Measurements from ENCODE around the gene CDK13. TPM values are rescaled to one million over a fixed set of nuclear protein-coding genes. Genes with fewer than 3 reads are reported as not detected.
A peak's percentile ranks its signal among the peaks of the same experiment; 100 is the strongest.

Gene CDK13
- total and polyA plus RNA-seq, 4 donors = 13.3 to 124 (median 30.8) TPM

- ATAC-seq (ENCODE audit: insufficient read depth, low FRiP score) (no peak), DNase-seq (peak in 1 of 3 donors; percentile 15)
- H3K9ac ChIP-seq (ENCODE audit: insufficient read depth in 1 of 2, low read length in 2 of 2) = peak overlapping the region; percentile 80
- no peaks in the 10 kb centered on the region for H3K27me3 ChIP-seq (ENCODE audit: control insufficient read depth in 3 of 3, insufficient read depth in 3 of 3, low read length in 2 of 3)
- peaks cover 0 to 3% (median 0%) of the 10 kb centered on the region in 4 donors for H3K9me3 ChIP-seq (ENCODE audit: control insufficient read depth in 4 of 4, insufficient read depth in 3 of 4, low read length in 3 of 4)
- peak overlapping the region; percentile 56 for H3K4me3 ChIP-seq
- peaks cover 0 to 20% (median 3%) of the 10 kb centered on the region in 5 donors for H3K4me1 ChIP-seq (ENCODE audit: control insufficient read depth in 5 of 5, insufficient read depth in 5 of 5, low read length in 5 of 5)
- H3K36me3 ChIP-seq (ENCODE audit: control insufficient read depth in 4 of 4, insufficient read depth in 4 of 4, low read length in 4 of 4) = peaks cover 0 to 7% (median 0%) of the 10 kb centered on the region in 4 donors
- no peak for TF ChIP-seq CTCF (IDR thresholded peaks at IDR 0.05; ENCODE audit: control extremely low read depth, extremely low read depth)
- 46 to 56% methylated on average over 10 of the region's 10 CpGs for WGBS, 2 donors
- H3K27ac ChIP-seq (ENCODE audit: low read depth in 1 of 2, low read length in 1 of 2) = peak overlapping the region; percentile 97 to 100
Measured at GRCh38 chr7:39948375-39948955, 1.6 kb upstream of the CDK13 start.

- peaks cover 0 to 7% (median 0%) of the 10 kb centered on the region in 4 donors for H3K36me3 ChIP-seq (ENCODE audit: control insufficient read depth in 4 of 4, insufficient read depth in 4 of 4, low read length in 4 of 4)
- 0 to 1% methylated on average over 57 to 71 of the region's 74 CpGs for WGBS, 2 donors
- peak overlapping the region; percentile 99 to 100 for H3K27ac ChIP-seq (ENCODE audit: low read depth in 1 of 2, low read length in 1 of 2)
- H3K9me3 ChIP-seq (ENCODE audit: control insufficient read depth in 4 of 4, insufficient read depth in 3 of 4, low read length in 3 of 4) = peaks cover 0 to 3% (median 0%) of the 10 kb centered on the region in 4 donors
- peaks cover 0 to 27% (median 9%) of the 10 kb centered on the region in 5 donors for H3K4me1 ChIP-seq (ENCODE audit: control insufficient read depth in 5 of 5, insufficient read depth in 5 of 5, low read length in 5 of 5)
- DNase-seq (peak; percentile 99 to 100 (median 100)), ATAC-seq (ENCODE audit: insufficient read depth, low FRiP score) (peak; percentile 91)
- no peak for TF ChIP-seq CTCF (IDR thresholded peaks at IDR 0.05; ENCODE audit: control extremely low read depth, extremely low read depth)
- peak overlapping the region; percentile 56 for H3K4me3 ChIP-seq
- H3K9ac ChIP-seq (ENCODE audit: insufficient read depth in 1 of 2, low read length in 2 of 2) = peak overlapping the region; percentile 80
- no peaks in the 10 kb centered on the region for H3K27me3 ChIP-seq (ENCODE audit: control insufficient read depth in 3 of 3, insufficient read depth in 3 of 3, low read length in 2 of 3)
Measured at GRCh38 chr7:39948956-39949928, 814 bp upstream of the CDK13 start.

GRCh38 chr7:39950473-39951225 lies 593 bp downstream of the CDK13 start:
- H3K9ac ChIP-seq (ENCODE audit: insufficient read depth in 1 of 2, low read length in 2 of 2) = peak overlapping the region; percentile 49 to 66
- DNase-seq (peak in 2 of 3 donors; percentile 53 to 57), ATAC-seq (ENCODE audit: insufficient read depth, low FRiP score) (peak; percentile 9)
- H3K27me3 ChIP-seq (ENCODE audit: control insufficient read depth in 3 of 3, insufficient read depth in 3 of 3, low read length in 2 of 3) = no peaks in the 10 kb centered on the region
- H3K4me1 ChIP-seq (ENCODE audit: control insufficient read depth in 5 of 5, insufficient read depth in 5 of 5, low read length in 5 of 5) = peaks cover 0 to 35% (median 14%) of the 10 kb centered on the region in 5 donors
- H3K36me3 ChIP-seq (ENCODE audit: control insufficient read depth in 4 of 4, insufficient read depth in 4 of 4, low read length in 4 of 4) = peaks cover 0 to 7% (median 0%) of the 10 kb centered on the region in 4 donors
- H3K4me3 ChIP-seq = peak overlapping the region; percentile 92
- WGBS, 2 donors = 0% methylated on average over 57 to 93 of the region's 93 CpGs
- H3K9me3 ChIP-seq (ENCODE audit: control insufficient read depth in 4 of 4, insufficient read depth in 3 of 4, low read length in 3 of 4) = peaks cover 0 to 3% (median 0%) of the 10 kb centered on the region in 4 donors
- H3K27ac ChIP-seq (ENCODE audit: low read depth in 1 of 2, low read length in 1 of 2) = peak overlapping the region; percentile 99 to 100
- no peak for TF ChIP-seq CTCF (IDR thresholded peaks at IDR 0.05; ENCODE audit: control extremely low read depth, extremely low read depth)
